GM19463 (cell line): ENCODE results near the gene AOC2.
"Not testable (repeated sequence)": the region's sequence is repeated elsewhere in the genome, so short reads cannot be mapped to it uniquely, and the experiment has no call there.

ENCODE experiments used
- ATAC-seq: cut with Tn5 transposase; IDR thresholded peaks from one replicate; pipeline ENCODE4 v1.9.1; 2021; ENCODE audit warnings: mild to moderate bottlenecking, moderate library complexity; ENCODE audit not compliant: unreplicated experiment

The AOC2 gene

GRCh38 chr17:42853004-42853403 lies 8.6 kb downstream of the AOC2 start:
- ATAC-seq = no peak

- no peak for ATAC-seq
Observed at GRCh38 chr17:42853597-42853967, 9.2 kb downstream of the AOC2 start.

GRCh38 chr17:42853968-42854790 lies 9.8 kb downstream of the AOC2 start:
- ATAC-seq = no peak

GRCh38 chr17:42855048-42855596 lies 10.7 kb downstream of the AOC2 start:
- no peak for ATAC-seq

- ATAC-seq = not testable (repeated sequence)
Observed at GRCh38 chr17:42856093-42856492, 11.7 kb downstream of the AOC2 start.

- not testable (repeated sequence) for ATAC-seq
Observed at GRCh38 chr17:42856516-42856915, 12.1 kb downstream of the AOC2 start.

GRCh38 chr17:42857389-42857788 lies 13.0 kb downstream of the AOC2 start:
- ATAC-seq = no peak

- no peak for ATAC-seq
Observed at GRCh38 chr17:42865638-42866094, 21.3 kb downstream of the AOC2 start.

GRCh38 chr17:42866216-42866615 lies 21.8 kb downstream of the AOC2 start:
- no peak for ATAC-seq

GRCh38 chr17:42866631-42867575 lies 22.5 kb downstream of the AOC2 start:
- no peak for ATAC-seq

GRCh38 chr17:42867694-42868261 lies 23.4 kb downstream of the AOC2 start:
- ATAC-seq = not testable (repeated sequence)

- no peak for ATAC-seq
Observed at GRCh38 chr17:42868338-42868737, 24.0 kb downstream of the AOC2 start.

GRCh38 chr17:42871647-42872046 lies 27.3 kb downstream of the AOC2 start:
- ATAC-seq = no peak

GRCh38 chr17:42872251-42872965 lies 28.0 kb downstream of the AOC2 start:
- ATAC-seq = no peak

GRCh38 chr17:42873315-42873714 lies 28.9 kb downstream of the AOC2 start:
- no peak for ATAC-seq

GRCh38 chr17:42873932-42874695 lies 29.7 kb downstream of the AOC2 start:
- not testable (repeated sequence) for ATAC-seq

GRCh38 chr17:42877037-42877436 lies 32.7 kb downstream of the AOC2 start:
- no peak for ATAC-seq

- ATAC-seq = no peak
Observed at GRCh38 chr17:42878123-42878880, 33.9 kb downstream of the AOC2 start.
